Ishikawa (cell line): Measurements from ENCODE around the gene TSC22D1.
A peak's percentile ranks its signal among the peaks of the same experiment; 100 is the strongest.

Experiments used
- CEBPB ChIP-seq: IDR thresholded peaks from 2 replicates; pipeline ENCODE4 v1.6.1; 2012
- CREB1 ChIP-seq: IDR thresholded peaks from 2 replicates; pipeline ENCODE4 v1.6.1; 2012; ENCODE audit warnings: low read depth
- EGR1 ChIP-seq: IDR thresholded peaks from 2 replicates; pipeline ENCODE4 v1.6.1; 2012
- EP300 ChIP-seq: IDR thresholded peaks from 2 replicates; pipeline ENCODE4 v1.6.1; 2012; ENCODE audit warnings: borderline replicate concordance
- FOXM1 ChIP-seq: IDR thresholded peaks from 2 replicates; pipeline ENCODE4 v1.6.1; 2012; ENCODE audit warnings: low read depth, borderline replicate concordance
- NFIC ChIP-seq: IDR thresholded peaks from 2 replicates; pipeline ENCODE4 v1.6.1; 2012
- RAD21 ChIP-seq: IDR thresholded peaks from 2 replicates; pipeline ENCODE4 v1.6.1; 2012; ENCODE audit warnings: low read depth
- TAF1 ChIP-seq: IDR thresholded peaks from 2 replicates; pipeline ENCODE4 v1.6.1; 2012; ENCODE audit warnings: low read depth, mild to moderate bottlenecking
- TCF12 ChIP-seq: IDR thresholded peaks from 2 replicates; pipeline ENCODE4 v1.6.1; 2012; ENCODE audit warnings: low read depth
- TEAD4 ChIP-seq: IDR thresholded peaks from 2 replicates; pipeline ENCODE4 v1.6.1; 2012
- YY1 ChIP-seq: IDR thresholded peaks from 2 replicates; pipeline ENCODE4 v1.6.1; 2012; ENCODE audit warnings: low read depth
- ZBTB7A ChIP-seq: IDR thresholded peaks from 2 replicates; pipeline ENCODE4 v1.6.1; 2012; ENCODE audit warnings: low read depth
- TF ChIP-seq, protein P1 (sequence below): IDR thresholded peaks from 2 replicates; pipeline ENCODE4 v1.6.1; 2012
- TF ChIP-seq, protein P2 (sequence below): IDR thresholded peaks from 2 replicates; pipeline ENCODE4 v1.6.1; 2012; ENCODE audit warnings: low read depth, mild to moderate bottlenecking
- TF ChIP-seq, protein P3 (sequence below): IDR thresholded peaks from 2 replicates; pipeline ENCODE4 v1.6.1; 2012

Gene TSC22D1

DNA sequence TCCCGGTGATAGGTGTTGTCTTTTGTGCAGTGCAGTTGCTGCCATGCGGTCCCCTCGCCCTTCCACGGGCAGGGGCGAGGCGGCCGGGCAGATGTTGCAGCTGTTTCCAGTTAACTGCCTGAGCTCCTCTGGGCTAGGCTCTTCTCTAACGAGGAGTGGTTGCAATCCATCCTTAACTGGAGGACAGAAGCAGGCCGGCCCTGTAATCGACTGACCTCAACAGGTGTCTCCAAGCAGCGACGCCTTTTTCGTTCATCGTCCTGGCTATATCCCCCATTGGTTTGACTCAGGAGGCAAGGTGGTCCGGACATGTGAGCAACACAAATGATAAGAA lies 1.9 kb upstream of the TSC22D1 start:
- TF ChIP-seq, protein P1, sequence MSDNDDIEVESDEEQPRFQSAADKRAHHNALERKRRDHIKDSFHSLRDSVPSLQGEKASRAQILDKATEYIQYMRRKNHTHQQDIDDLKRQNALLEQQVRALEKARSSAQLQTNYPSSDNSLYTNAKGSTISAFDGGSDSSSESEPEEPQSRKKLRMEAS = peak; percentile 19
- TF ChIP-seq ZBTB7A (0 out of 2 replicates have a peak, but pooled peaks have one; percentile 48), EP300 (no peak), FOXM1 (no peak)

DNA sequence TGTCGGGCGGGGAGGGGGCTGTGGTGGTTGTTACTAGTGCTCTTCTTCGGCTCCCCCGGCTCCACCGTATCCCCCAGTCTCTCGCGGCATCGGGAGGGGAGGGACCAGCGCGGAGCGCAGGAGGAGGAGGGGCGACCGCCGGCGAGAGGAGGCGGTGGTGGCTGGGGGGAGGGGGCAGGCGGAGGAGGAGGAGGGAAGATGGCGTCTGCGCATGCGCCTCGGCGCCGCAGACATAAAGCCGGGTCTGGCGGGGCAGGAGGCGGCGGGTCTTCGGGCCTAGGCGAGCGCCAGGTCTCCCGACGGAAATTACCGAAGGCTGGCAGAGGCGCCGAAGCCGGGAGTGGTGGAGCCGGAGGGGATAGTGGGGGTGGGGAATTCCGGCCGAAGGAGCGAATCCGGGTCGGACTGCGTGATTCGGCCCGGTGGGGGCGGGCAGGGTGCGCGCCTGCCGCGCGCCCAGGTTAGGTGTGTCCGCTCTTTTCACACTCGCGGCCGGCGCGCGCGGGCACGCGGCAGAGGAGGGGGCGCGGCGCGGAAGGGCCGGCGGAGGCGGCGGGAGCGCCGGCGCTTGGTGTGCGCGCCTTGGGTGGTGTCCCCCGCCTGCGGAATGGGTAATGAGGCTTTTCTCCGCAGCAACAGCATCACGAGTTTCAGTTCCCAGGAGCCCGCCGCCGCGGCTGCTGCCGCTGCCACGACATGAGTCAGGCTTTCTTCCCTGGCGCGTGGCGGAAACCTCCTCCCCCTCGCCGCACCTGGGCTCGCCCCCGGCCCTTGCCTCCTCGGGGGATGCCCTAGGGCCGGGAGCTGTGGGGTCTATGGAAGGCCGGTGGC lies 1.3 kb upstream of the TSC22D1 start:
- TF ChIP-seq TAF1 (peak; percentile 44; the same call in 1 of the 2 replicates), NFIC (no peak), ZBTB7A (peak; percentile 61), CREB1 (no peak), TEAD4 (peak; percentile 3; the same call in 1 of the 2 replicates), TCF12 (peak; percentile 33), EGR1 (0 out of 2 replicates have a peak, but pooled peaks have one; percentile 22), YY1 (peak; percentile 74), FOXM1 (no peak), EP300 (no peak; the same call in none of the 2 replicates)
- TF ChIP-seq, protein P1 = peak; percentile 87; the same call in 1 of the 2 replicates
- TF ChIP-seq, protein P2, sequence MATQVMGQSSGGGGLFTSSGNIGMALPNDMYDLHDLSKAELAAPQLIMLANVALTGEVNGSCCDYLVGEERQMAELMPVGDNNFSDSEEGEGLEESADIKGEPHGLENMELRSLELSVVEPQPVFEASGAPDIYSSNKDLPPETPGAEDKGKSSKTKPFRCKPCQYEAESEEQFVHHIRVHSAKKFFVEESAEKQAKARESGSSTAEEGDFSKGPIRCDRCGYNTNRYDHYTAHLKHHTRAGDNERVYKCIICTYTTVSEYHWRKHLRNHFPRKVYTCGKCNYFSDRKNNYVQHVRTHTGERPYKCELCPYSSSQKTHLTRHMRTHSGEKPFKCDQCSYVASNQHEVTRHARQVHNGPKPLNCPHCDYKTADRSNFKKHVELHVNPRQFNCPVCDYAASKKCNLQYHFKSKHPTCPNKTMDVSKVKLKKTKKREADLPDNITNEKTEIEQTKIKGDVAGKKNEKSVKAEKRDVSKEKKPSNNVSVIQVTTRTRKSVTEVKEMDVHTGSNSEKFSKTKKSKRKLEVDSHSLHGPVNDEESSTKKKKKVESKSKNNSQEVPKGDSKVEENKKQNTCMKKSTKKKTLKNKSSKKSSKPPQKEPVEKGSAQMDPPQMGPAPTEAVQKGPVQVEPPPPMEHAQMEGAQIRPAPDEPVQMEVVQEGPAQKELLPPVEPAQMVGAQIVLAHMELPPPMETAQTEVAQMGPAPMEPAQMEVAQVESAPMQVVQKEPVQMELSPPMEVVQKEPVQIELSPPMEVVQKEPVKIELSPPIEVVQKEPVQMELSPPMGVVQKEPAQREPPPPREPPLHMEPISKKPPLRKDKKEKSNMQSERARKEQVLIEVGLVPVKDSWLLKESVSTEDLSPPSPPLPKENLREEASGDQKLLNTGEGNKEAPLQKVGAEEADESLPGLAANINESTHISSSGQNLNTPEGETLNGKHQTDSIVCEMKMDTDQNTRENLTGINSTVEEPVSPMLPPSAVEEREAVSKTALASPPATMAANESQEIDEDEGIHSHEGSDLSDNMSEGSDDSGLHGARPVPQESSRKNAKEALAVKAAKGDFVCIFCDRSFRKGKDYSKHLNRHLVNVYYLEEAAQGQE = no peak

DNA sequence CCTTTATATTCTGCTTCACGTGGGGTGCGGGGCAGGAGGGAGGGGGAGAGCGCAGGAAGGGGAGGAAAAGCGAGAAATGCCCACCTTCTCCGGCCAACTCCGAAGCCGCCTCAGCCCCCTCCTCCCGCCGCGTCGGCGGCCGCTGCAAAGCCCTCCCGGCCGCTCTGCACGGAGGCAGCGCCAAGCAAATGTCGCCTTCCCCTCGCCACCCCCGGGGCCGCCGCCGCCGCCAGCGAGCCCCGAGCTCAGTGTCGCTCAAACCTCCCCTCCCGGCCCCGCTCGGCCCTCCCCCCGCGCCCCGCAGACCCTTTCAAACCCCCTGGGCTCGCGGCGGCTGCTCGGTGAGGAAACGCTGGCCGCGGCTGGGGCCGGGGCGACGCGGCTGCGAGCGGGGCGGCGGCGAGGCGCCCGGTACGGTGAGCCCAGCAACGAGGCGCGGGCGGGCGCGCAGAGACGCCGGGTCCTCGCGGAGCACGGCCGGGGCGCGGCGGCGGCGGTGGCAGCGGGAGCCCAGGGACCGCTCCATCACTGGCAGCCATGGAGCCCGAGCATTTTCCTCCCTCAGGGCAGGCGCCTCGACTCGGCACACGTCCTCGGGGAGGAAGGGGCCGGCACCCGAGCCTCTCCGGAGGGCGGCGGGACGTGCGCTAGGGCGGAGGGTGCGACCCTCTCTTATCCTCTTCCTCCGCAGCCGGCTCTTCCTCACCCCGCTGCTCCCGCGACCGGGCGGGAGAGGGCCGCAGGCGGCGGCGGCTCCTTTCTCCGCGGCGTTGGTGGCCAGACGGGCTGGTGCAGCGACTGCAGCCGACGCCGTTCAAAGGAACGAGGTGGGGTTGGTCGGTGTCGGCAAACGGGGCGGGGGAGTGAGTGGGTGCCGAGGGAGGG lies 463 bp upstream of the TSC22D1 start:
- 0 out of 2 replicates have a peak, but pooled peaks have one; percentile 16 for TF ChIP-seq YY1
- TF ChIP-seq, protein P1 = no peak
- no peak for TF ChIP-seq TCF12

DNA sequence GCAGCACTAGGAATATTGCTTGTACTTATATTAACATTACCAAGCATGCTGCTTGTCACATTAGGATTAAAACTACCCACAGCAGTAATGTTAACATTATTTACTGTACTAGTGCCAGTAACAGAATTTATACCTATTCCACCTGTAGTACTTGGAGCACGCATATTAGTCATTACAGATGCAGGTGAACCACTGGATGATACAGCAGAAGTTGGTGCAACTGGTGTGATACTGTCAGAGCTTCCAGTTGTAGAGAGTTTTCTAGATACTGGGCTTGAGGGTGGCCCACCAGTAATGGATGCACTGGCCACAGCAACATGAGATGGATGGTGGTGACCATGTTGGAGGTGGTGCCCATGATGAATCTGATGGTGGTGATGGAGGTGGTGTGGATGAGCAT lies 1.1 kb downstream of the TSC22D1 start:
- TF ChIP-seq TCF12 (no peak), CREB1 (no peak), EGR1 (no peak), FOXM1 (no peak), TAF1 (no peak), RAD21 (no peak), ZBTB7A (no peak), CEBPB (no peak), EP300 (no peak), YY1 (no peak), TEAD4 (no peak), NFIC (no peak)
- TF ChIP-seq, protein P2 = no peak
- TF ChIP-seq, protein P1 = no peak
- TF ChIP-seq, protein P3, sequence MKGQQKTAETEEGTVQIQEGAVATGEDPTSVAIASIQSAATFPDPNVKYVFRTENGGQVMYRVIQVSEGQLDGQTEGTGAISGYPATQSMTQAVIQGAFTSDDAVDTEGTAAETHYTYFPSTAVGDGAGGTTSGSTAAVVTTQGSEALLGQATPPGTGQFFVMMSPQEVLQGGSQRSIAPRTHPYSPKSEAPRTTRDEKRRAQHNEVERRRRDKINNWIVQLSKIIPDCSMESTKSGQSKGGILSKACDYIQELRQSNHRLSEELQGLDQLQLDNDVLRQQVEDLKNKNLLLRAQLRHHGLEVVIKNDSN = no peak

DNA sequence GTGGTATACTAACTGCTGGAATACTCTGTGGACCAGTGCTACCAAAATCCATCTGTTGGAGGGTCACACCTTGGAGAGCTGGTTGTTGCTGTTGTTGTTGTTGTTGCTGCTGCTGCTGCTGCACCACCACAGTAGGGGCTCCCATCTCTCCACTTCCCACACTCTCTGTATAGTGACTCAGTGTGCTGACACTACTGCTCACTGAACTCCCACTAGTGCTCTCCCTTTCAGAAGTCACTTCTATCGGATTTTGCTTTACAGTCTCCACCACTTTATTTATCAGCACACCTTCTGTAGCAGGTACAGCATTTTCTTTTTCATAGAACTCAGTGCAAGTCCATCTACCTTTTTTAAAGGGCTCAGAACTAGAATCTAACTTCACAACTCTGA lies 1.7 kb downstream of the TSC22D1 start:
- no peak for TF ChIP-seq CEBPB
- TF ChIP-seq NFIC = no peak
- no peak for TF ChIP-seq FOXM1
- TF ChIP-seq TEAD4 = no peak
- no peak for TF ChIP-seq TAF1
- TF ChIP-seq, protein P1 = no peak
- TF ChIP-seq CREB1 = no peak
- TF ChIP-seq TCF12 = no peak
- TF ChIP-seq ZBTB7A = no peak
